NCI-H1694 (cell line): ENCODE measurements around the gene SERPIND1.

Experiments used
- DNase-seq: peaks from one replicate; lab custom pipeline; 2025; lab: John Stamatoyannopoulos, UW

The SERPIND1 gene

GRCh38 chr22:20792966-20793728 is 19.2 kb downstream of the SERPIND1 start:
- DNase-seq: no peak

DNA sequence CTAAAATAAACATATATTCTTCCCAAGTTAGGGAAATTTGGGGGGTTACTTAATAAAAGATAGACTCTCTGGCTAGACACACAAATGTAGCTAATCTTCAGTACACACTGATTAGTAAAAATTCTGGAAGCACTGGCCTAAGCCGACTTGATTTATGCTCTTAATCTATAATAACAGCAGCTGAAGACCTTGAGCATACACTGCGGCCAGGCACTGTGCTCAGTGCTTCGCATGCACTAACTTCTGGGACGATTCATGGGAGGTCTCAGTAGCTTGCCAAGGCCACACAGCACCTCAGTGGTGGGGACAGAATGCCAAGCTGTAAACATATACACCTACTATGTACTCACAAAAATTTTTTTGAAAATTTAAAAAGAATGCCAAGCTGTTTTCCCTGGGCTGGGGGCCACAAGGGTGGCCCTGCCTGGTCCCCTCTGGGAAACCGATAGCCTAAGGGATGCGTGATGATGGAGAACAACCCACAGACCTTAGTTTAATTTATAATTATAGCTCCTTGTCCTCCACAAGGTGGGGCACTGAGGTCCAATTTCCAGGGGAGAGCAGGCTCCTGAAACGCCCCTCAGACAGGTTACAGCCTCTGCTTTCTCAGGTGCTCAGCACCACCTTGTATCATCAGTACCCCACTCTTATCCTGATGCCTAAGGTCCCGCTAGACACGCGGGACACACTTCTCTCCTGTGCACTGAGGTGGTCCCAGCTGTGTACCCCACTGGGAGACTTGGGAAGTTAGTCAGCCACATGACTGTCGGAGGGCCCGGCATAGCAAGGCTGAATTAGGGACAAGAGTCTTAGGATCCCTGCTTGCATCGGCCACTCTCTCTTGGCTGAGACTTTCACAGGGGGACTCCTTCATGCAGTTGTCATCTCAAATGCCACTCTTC is 20.1 kb downstream of the SERPIND1 start:
- no peak for DNase-seq

DNA sequence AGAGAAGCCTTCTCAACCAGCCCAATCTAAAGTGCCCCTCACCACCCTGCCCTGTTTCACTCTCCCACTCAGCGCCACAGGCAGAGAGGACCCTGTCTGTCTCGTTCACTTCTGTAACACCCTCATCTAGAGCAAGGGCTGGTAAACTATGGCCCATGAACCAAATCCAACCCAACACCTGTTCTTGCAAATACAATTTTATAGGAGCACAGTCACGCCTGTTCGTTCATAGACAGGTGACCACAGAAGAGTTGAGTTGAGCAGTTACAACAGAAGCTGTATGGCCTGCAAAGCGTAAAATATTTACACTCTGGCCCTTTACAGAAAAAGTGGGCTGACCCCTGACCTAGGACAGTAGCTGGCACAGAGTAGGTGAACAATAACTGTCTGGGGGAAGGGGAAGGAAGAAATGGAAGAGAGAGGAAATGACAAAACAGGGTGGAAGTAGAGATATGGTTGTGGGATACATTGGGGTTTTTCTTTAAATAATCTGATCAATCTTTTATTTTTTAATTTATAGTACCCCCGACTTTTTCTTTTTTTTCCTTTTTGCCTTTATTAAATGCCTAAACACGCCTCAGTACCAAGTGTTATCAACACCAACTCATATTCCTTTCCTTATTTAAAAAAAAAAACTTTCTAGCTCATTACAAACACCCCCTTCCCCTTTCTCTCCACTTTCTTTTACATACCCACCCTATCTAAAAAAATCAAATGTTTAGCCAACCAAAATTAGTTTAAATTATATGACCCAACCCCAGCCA is 20.9 kb downstream of the SERPIND1 start:
- DNase-seq: no peak

GRCh38 chr22:20796731-20797130 is 22.8 kb downstream of the SERPIND1 start:
- no peak for DNase-seq

- no peak for DNase-seq
These were observed 24.3 kb downstream of the SERPIND1 start for GRCh38 chr22:20798218-20798617.

DNA sequence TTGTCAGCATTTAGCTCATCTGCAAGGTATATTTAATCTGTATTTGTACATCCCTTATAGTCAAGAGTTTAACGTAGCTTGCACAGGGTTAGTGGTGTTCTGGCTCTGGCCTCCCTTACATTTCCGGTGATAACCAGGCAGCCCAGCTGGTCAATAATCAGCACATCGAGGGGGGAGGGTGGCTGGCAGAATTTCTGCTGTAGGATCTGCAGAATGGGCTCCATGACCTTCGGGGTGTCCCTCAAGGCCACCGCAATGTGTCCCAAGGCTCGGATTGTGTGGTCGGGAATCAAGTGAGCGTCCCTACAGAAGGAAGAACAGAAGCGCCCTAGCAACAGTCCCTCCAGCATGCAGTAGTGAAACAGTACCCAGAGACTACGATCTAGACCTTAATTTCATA is 25.1 kb downstream of the SERPIND1 start:
- no peak for DNase-seq

- no peak for DNase-seq
These were observed 25.5 kb downstream of the SERPIND1 start for GRCh38 chr22:20799449-20799848.

DNA sequence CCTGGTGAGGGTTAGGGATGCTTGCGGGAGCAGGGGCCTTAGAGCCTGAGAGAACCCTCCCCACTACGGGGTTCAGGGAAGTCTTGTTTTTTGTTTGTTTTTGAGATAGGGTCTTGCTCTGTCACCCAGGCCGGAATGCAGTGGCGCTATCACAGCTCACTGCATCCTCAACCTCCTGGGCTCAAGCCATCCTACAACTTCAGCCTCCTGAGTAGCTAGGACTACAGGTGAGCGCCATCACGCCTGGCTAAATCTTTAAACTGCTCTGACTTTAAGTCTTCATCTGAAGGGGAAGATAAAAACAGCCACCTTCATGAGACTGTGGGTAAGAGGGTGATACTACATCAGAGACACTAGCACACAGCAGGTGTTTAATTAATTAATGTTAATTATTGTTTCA is 28.5 kb downstream of the SERPIND1 start:
- DNase-seq: no peak

DNA sequence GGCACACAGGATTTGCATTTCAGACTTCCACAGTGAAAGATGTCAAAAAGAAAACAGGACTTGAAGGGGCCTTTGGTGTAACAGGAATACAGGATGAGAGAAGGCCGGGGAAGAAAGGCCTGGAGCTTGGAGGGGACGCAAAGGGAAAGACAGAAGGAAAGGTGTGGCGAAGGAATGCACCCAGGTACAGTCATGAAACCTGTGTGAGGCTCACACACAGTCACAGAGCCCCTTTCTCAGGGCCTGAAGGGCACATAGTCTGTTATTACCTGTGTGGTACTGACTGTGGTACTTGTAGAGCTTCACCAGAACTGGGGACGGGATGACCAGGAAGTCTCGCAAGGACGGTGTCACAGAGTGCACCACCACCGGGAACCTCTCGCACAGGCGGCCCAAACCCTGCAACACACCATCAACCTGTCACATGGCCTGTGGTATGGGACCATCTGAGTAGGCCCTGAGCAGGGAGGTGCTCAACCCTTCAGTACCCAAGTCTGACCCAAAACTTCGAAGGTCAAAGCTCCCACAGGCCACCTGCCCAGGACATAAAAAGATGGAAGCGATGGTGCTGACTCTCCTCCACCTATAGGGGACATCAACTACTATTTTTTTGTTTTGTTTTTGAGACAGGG is 29.1 kb downstream of the SERPIND1 start:
- DNase-seq: no peak

GRCh38 chr22:20803696-20804324 is 29.9 kb downstream of the SERPIND1 start:
- peak; percentile 28 for DNase-seq

DNA sequence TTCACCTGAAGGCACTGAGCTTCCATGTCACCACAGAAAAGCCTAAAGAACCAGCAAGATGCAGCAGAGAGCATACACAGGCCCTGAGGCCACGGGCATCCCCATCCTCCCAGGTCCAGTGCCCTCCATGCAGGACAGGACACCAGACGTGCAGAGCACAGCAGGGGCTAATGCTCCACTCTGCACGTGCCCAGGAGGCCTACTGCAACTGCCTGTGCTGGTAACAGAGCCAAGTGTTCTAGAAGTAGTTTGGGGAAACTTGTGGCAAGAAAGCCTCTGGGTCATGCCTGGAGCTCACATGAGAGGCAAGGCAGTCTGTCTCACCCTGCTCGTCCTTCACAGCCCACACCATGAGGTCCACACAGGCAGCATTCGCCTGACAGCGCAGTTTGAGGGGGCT is 30.7 kb downstream of the SERPIND1 start:
- DNase-seq: no peak

GRCh38 chr22:20805972-20806471 is 32.1 kb downstream of the SERPIND1 start:
- DNase-seq: no peak

GRCh38 chr22:20807315-20807752 is 33.4 kb downstream of the SERPIND1 start:
- no peak for DNase-seq

GRCh38 chr22:20808844-20809243 is 34.9 kb downstream of the SERPIND1 start:
- DNase-seq: no peak

DNA sequence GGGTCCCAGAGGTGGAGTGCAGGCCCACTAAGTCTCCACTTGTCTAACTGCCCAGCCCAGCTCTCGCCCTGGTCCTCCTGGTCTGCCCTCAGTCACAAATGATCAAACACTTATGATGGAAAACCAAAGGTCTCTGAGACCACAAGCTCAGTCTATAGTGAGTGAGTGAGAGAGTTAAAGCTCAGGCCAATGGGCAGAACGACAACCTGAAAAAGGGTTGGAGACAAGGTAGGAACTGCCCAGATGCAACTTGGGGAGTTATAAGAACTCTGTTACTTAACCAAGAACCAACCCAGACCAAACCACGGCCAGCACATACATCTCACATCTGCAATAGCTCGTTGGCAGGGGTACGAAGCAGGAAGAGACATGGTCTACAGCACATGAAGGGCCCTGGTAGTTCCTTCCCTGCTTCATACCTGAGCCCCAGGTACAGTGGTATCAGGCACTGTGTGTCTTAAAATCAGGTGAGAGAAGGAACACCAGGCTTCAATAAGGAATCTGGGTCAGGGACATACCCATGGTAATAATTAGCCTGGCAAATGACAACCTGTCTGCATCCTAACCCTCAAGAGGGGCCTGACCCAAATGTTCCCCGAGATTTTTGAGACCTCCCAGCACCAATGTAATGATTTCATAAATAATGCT is 35.7 kb downstream of the SERPIND1 start:
- DNase-seq: no peak

- no peak for DNase-seq
These were observed 36.7 kb downstream of the SERPIND1 start for GRCh38 chr22:20810645-20811044.

- DNase-seq: no peak
These were observed 37.3 kb downstream of the SERPIND1 start for GRCh38 chr22:20811171-20811570.

DNA sequence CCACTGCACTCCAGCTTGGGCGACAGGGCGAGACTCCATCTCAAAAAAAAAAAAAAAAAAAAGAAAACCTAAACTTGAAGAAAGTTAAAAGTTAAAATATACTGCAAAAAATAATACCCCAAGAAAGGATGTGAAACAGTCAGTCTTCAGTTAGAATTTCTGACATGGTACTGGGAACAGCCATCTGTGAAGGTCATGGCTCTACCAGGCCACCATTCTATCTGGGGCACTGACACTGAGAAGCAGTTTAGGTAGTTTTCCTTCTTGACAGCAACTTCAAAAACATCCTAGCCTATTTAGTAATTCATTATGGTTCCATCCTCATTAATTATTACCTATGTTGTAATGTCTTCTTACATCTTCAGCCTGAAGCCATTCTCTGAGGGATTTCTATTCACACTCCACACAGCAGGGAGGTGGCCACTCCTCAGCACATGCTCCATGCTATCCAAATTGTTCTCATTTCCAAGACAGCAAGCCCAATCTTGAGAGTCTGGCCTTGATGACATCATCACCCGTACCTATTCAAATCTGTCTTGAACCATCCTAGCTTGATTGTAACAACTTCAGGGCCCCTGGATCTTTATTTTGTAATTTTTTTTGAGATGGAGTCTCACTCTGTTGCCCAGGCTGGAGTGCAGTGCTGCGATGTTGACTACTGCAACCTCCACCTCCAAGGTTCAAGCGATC is 38.2 kb downstream of the SERPIND1 start:
- no peak for DNase-seq

- no peak for DNase-seq
These were observed 39.1 kb downstream of the SERPIND1 start for GRCh38 chr22:20813056-20813455.

GRCh38 chr22:20814221-20814808 is 40.4 kb downstream of the SERPIND1 start:
- DNase-seq: no peak
